SU-DHL-6 (cell line): Measurements from ENCODE around the gene PSPN.
"Not testable (repeated sequence)": the region's sequence is repeated elsewhere in the genome, so short reads cannot be mapped to it uniquely, and the experiment has no call there.

Source experiments
- CTCF ChIP-seq: fragments of 200-600 bp; sonication (generic); IDR thresholded peaks from one replicate; pipeline ENCODE4 v1.5.1; 2017; ENCODE audit warnings: antibody characterized with exemption, mild to moderate bottlenecking, low read length, moderate library complexity; ENCODE audit not compliant: insufficient read depth, poor library complexity, severe bottlenecking
- EZH2phosphoT487 ChIP-seq: fragments of 200-600 bp; sonication (generic), shearing (Covaris generic); conservative IDR thresholded peaks from 2 replicates; pipeline ENCODE4 v1.6.1; 2018; ENCODE audit warnings: mild to moderate bottlenecking, antibody characterized with exemption, low read length, moderate library complexity, mixed read lengths

GRCh38 chr19:6360857-6361216, 14.9 kb downstream of the PSPN start:
- TF ChIP-seq CTCF, EZH2phosphoT487: not testable (repeated sequence)
